H1 (cell line): ENCODE results near the gene SHANK2. TPM values are rescaled to one million over a fixed set of nuclear protein-coding genes. Genes with fewer than 3 reads are reported as not detected.

ENCODE experiments used
- CTCF ChIA-PET: fragments of 300-600 bp; sonication (Branson Sonifier 250); formaldehyde crosslinking; loops from one replicate; lab custom pipeline; 2021; ENCODE audit not compliant: partially characterized antibody; lab: Charles Lee
- POLR2A ChIA-PET: fragments of 300-600 bp; sonication (Branson Sonifier 250); formaldehyde crosslinking; loops from one replicate; lab custom pipeline; 2021; ENCODE audit warnings: inconsistent platforms; ENCODE audit not compliant: partially characterized antibody; lab: Charles Lee
- DNase-seq, 2 experiments: peaks; one replicate each; pipeline versions ENCODE4 v3.0.0 to v3.0.0-alpha.2; 2010 to 2022; ENCODE audit warnings: low spot score in 2 of 2, low read depth in 1 of 2, mixed read lengths in 1 of 2
- FAIRE-seq: peaks from 2 replicates; lab custom pipeline; 2011; peaks lifted over from hg19 to GRCh38; lab: Jason Lieb, UNC
- H2AFZ ChIP-seq: 2 replicates; pipeline ENCODE4 v1.8.1; 2012; ENCODE audit warnings: low read length, inconsistent platforms
- H2AK5ac ChIP-seq: 2 replicates; pipeline ENCODE4 v1.6.1; 2013; ENCODE audit warnings: low read depth, low read length
- H2BK120ac ChIP-seq: replicated peaks from 2 replicates; pipeline ENCODE3; 2013; ENCODE audit warnings: low read depth, low read length, inconsistent platforms
- H2BK12ac ChIP-seq: 2 replicates; pipeline ENCODE4 v1.6.1; 2013; ENCODE audit warnings: low read depth, low read length
- H2BK15ac ChIP-seq: 2 replicates; pipeline ENCODE4 v1.6.1; 2013; ENCODE audit warnings: low read length
- H2BK20ac ChIP-seq: 2 replicates; pipeline ENCODE4 v1.6.1; 2013; ENCODE audit warnings: low read length
- H2BK5ac ChIP-seq: 2 replicates; pipeline ENCODE4 v1.6.1; 2013; ENCODE audit warnings: low read depth, low read length
- H3K14ac ChIP-seq: 2 replicates; pipeline ENCODE4 v1.6.1; 2013; ENCODE audit warnings: inconsistent platforms; ENCODE audit not compliant: insufficient read length
- H3K18ac ChIP-seq: 2 replicates; pipeline ENCODE4 v1.6.1; 2013; ENCODE audit warnings: low read length; ENCODE audit errors: extremely low read depth
- H3K23ac ChIP-seq: 2 replicates; pipeline ENCODE4 v1.6.1; 2013; ENCODE audit warnings: inconsistent platforms; ENCODE audit not compliant: insufficient read length
- H3K23me2 ChIP-seq: 2 replicates; pipeline ENCODE4 v1.6.1; 2013; ENCODE audit warnings: low read depth, low read length
- H3K27ac ChIP-seq: 2 replicates; pipeline ENCODE4 v1.6.1; 2011; ENCODE audit warnings: low read depth, low read length, inconsistent platforms
- H3K27me3 ChIP-seq, 4 experiments: replicated peaks in 1 of 4; 1 replicate in 1 of 4; 2 replicates in 3 of 4; pipeline versions ENCODE4 v1.6.1 to v1.8.1; 2011 to 2013; ENCODE audit warnings: low read length in 3 of 4, mild to moderate bottlenecking in 3 of 4, inconsistent platforms in 2 of 4, mixed read lengths in 2 of 4, moderate library complexity in 1 of 4; ENCODE audit not compliant: control insufficient read depth in 3 of 4, insufficient read depth in 3 of 4; ENCODE audit errors: extremely low read depth in 1 of 4
- H3K36me3 ChIP-seq, 4 experiments: 2 replicates each; pipeline versions ENCODE4 v1.6.1 to v1.8.1; 2011 to 2013; ENCODE audit warnings: mild to moderate bottlenecking in 4 of 4, low read length in 3 of 4, moderate library complexity in 2 of 4, control low read depth in 1 of 4, inconsistent platforms in 1 of 4; ENCODE audit not compliant: insufficient read depth in 4 of 4, control insufficient read depth in 2 of 4
- H3K4ac ChIP-seq: replicated peaks from 2 replicates; pipeline ENCODE3; 2013; ENCODE audit warnings: low read length, low read depth, mixed read lengths, inconsistent platforms; ENCODE audit not compliant: insufficient read length
- H3K4me1 ChIP-seq, 4 experiments: replicated peaks in 1 of 4; 1 replicate in 1 of 4; 2 replicates in 3 of 4; pipeline versions ENCODE4 v1.6.1 to v1.8.1; 2011 to 2013; ENCODE audit warnings: low read length in 3 of 4, inconsistent platforms in 2 of 4, mixed read lengths in 1 of 4; ENCODE audit not compliant: insufficient read depth in 4 of 4, control insufficient read depth in 3 of 4
- H3K4me2 ChIP-seq, 2 experiments: 2 replicates each; pipeline versions ENCODE4 v1.6.1 to v1.8.1; 2011 to 2013; ENCODE audit warnings: low read depth in 2 of 2, low read length in 2 of 2, control low read depth in 1 of 2, inconsistent platforms in 1 of 2, mild to moderate bottlenecking in 1 of 2; ENCODE audit not compliant: insufficient read depth in 1 of 2
- H3K4me3 ChIP-seq, 4 experiments: fragments of 200-600, 300-600 bp in 1 of 4; sonication (generic), shearing (Covaris generic), sonication (Bioruptor Twin) in 1 of 4; 2 replicates each; pipeline versions ENCODE4 v1.5.1 to v1.8.1; 2011 to 2016; ENCODE audit warnings: low read length in 4 of 4, low read depth in 3 of 4, control low read depth in 2 of 4, inconsistent platforms in 2 of 4, mild to moderate bottlenecking in 2 of 4, mixed read lengths in 1 of 4, moderate library complexity in 1 of 4; ENCODE audit not compliant: insufficient read depth in 2 of 4; ENCODE audit errors: extremely low read depth in 1 of 4
- H3K56ac ChIP-seq: replicated peaks from 2 replicates; pipeline ENCODE3; 2013; ENCODE audit warnings: low read depth, mild to moderate bottlenecking, mixed read lengths, low read length, inconsistent platforms; ENCODE audit not compliant: insufficient read length
- H3K79me1 ChIP-seq: 2 replicates; pipeline ENCODE4 v1.6.1; 2013; ENCODE audit warnings: low read depth, low read length, control low read depth
- H3K79me2 ChIP-seq, 2 experiments: 2 replicates each; pipeline versions ENCODE4 v1.6.1 to v1.8.1; 2012 to 2013; ENCODE audit warnings: low read length in 2 of 2, mild to moderate bottlenecking in 2 of 2, inconsistent platforms in 1 of 2; ENCODE audit not compliant: insufficient read depth in 2 of 2, control insufficient read depth in 1 of 2
- H3K9ac ChIP-seq, 4 experiments: replicated peaks in 1 of 4; 1 replicate in 1 of 4; 2 replicates in 3 of 4; pipeline versions ENCODE4 v1.6.1 to v1.8.1; 2011 to 2013; ENCODE audit warnings: low read depth in 3 of 4, low read length in 3 of 4, control low read depth in 2 of 4, mild to moderate bottlenecking in 2 of 4, moderate library complexity in 2 of 4, inconsistent platforms in 1 of 4; ENCODE audit errors: extremely low read depth in 1 of 4
- H3K9me3 ChIP-seq, 2 experiments: 2 replicates each; pipeline versions ENCODE4 v1.6.1 to v1.8.1; 2012 to 2013; ENCODE audit warnings: mild to moderate bottlenecking in 2 of 2, moderate library complexity in 2 of 2, control low read depth in 1 of 2, inconsistent platforms in 1 of 2, low read depth in 1 of 2, low read length in 1 of 2, mixed read lengths in 1 of 2; ENCODE audit not compliant: insufficient read depth in 2 of 2
- H4K20me1 ChIP-seq, 2 experiments: replicated peaks in 1 of 2; 2 replicates each; pipeline versions ENCODE3 to v1.8.1; 2011 to 2013; ENCODE audit warnings: inconsistent platforms in 2 of 2, low read length in 2 of 2, mild to moderate bottlenecking in 1 of 2; ENCODE audit not compliant: insufficient read depth in 2 of 2, control insufficient read depth in 1 of 2
- H4K5ac ChIP-seq: 2 replicates; pipeline ENCODE4 v1.6.1; 2013; ENCODE audit warnings: low read length, low read depth, mixed read lengths, inconsistent platforms; ENCODE audit not compliant: insufficient read length
- H4K8ac ChIP-seq: 2 replicates; pipeline ENCODE4 v1.8.0; 2013; ENCODE audit warnings: mild to moderate bottlenecking, moderate library complexity, low read length, inconsistent platforms; ENCODE audit not compliant: insufficient read depth; ENCODE audit errors: extremely low read depth
- H4K91ac ChIP-seq: replicated peaks from 2 replicates; pipeline ENCODE3; 2013; ENCODE audit warnings: low read length, mixed read lengths, inconsistent platforms; ENCODE audit not compliant: insufficient read length
- ASH2L ChIP-seq: fragments of 200-600, 300-600 bp; sonication (generic); IDR thresholded peaks from one replicate; pipeline ENCODE4 v1.7.1; 2017; ENCODE audit warnings: low read length
- NANOG ChIP-seq: IDR thresholded peaks from 2 replicates; pipeline ENCODE4 v1.6.1; 2011; ENCODE audit warnings: low read length, low read depth, mild to moderate bottlenecking, inconsistent platforms; ENCODE audit not compliant: insufficient read depth, poor library complexity, severe bottlenecking
- SIX5 ChIP-seq: IDR thresholded peaks from 2 replicates; pipeline ENCODE4 v1.6.1; 2011; ENCODE audit warnings: mild to moderate bottlenecking, low read depth, low read length
- TBP ChIP-seq: IDR thresholded peaks from 2 replicates; pipeline ENCODE4 v1.6.1; 2011; ENCODE audit warnings: low read depth, low read length, improper control_type of control experiment
- WGBS, 2 experiments: shearing (Covaris generic) in 1 of 2; methylation state at CpG; one replicate each; pipeline versions ENCODE4 v1.1.6 to v1.1.7; 2013 to 2015; ENCODE audit warnings: low lambda C conversion rate in 2 of 2, mixed read lengths in 2 of 2, inconsistent platforms in 1 of 2, low coverage in 1 of 2, missing lambda C conversion rate in 1 of 2; ENCODE audit not compliant: insufficient replicate concordance in 2 of 2, insufficient coverage in 1 of 2, insufficient read length in 1 of 2; ENCODE audit errors: extremely low coverage in 1 of 2, missing lambda C conversion rate in 1 of 2; 5-methylcytosine and 5-hydroxymethylcytosine counted together
- polyA plus RNA-seq, 7 experiments: library from polyadenylated mRNA; depleted of rRNA in 3 of 7; stranded (reverse) in 5 of 7; unstranded in 2 of 7; fragments of >200 nt in 5 of 7; fragments of 200-250 nt in 2 of 7; gene quantifications; 1 replicate in 5 of 7; 2 replicates in 1 of 7; 4 replicates in 1 of 7; pipeline versions ENCODE4 v1.2.1 to v1.2.3, GENCODE V29; 2011 to 2013; ENCODE audit warnings: missing spikeins in 2 of 7, mixed read lengths in 2 of 7
- total RNA-seq: library from RNA; stranded (reverse); fragmentation: NEBNext Ultra II Directional; extraction: Animal tissue kit (Norgen Biotek cat#: 25700); gene quantifications from 2 replicates; pipeline ENCODE4 v1.2.1, GENCODE V29; 2021

SHANK2 gene
- total and polyA plus RNA-seq, 2 of the 8 experiments (the other 6 are each of a cell fraction or from before 2014, with no cell fraction given), result 10.1 to 54.2 TPM

GRCh38 chr11:71250523-71251150 is 1.7 kb downstream of the SHANK2 start:
- Histone ChIP-seq H2BK120ac (no peak overlapping the region), H2BK15ac (peak overlapping the region; percentile 46; the same call in 1 of the 2 replicates), H4K5ac (no peak overlapping the region)
- 13% methylated on average over 24 of the region's 27 CpGs; no CpG with 5 or more reads in 1 of the 2 experiments for WGBS, 2 experiments
- TF ChIP-seq ASH2L (peak; percentile 18), SIX5 (no peak), TBP (no peak), NANOG (no peak)
- TF ChIP-seq, all 59 proteins: peak for 1
- Histone ChIP-seq H2AFZ (no peak overlapping the region), H3K4ac (peak overlapping the region; percentile 40), H3K56ac (peak overlapping the region; percentile 19), H3K36me3 (no peaks in the 10 kb centered on the region), H3K79me1 (peaks cover 2% of the 10 kb centered on the region; the same call in 1 of the 2 replicates), H3K18ac (peak overlapping the region; percentile 36), H3K14ac (no peak overlapping the region), H4K20me1 (peaks cover 0 to 4% of the 10 kb centered on the region in 2 experiments), H2BK5ac (no peak overlapping the region), H3K9ac (peak overlapping the region in 1 of 4 experiments; percentile 11; a peak in 2 of 7 replicates), H3K79me2 (peaks cover 16 to 35% of the 10 kb centered on the region in 2 experiments), H3K27ac (no peak overlapping the region), H2AK5ac (no peak overlapping the region), H4K8ac (peak overlapping the region; percentile 62; the same call in 1 of the 2 replicates), H2BK20ac (no peak overlapping the region), H4K91ac (peak overlapping the region; percentile 77), H3K27me3 (no peaks in the 10 kb centered on the region; a peak in 1 of 7 replicates), H3K9me3 (no peaks in the 10 kb centered on the region), H3K4me3 (peak overlapping the region; percentile 80 to 95 (median 84)), H3K4me2 (peak overlapping the region; percentile 53 to 85), H3K23ac (no peak overlapping the region), H2BK12ac (peak overlapping the region; percentile 80; the same call in 1 of the 2 replicates), H3K23me2 (peaks cover 24% of the 10 kb centered on the region; the same call in 1 of the 2 replicates), H3K4me1 (peaks cover 22 to 57% (median 49%) of the 10 kb centered on the region in 4 experiments)
- FAIRE-seq (no peak), DNase-seq (no peak)
- ChIA-PET POLR2A (interaction anchor here (0.7 to 3.5 kb wide), 7 partner anchors 9 to 93 kb away, joined by 3 to 23 read pairs (median 3); no protein-coding TSS in a partner anchor), CTCF (interaction anchor here (0.6 to 3.4 kb wide), 9 partner anchors 10 to 1422 kb away, joined by 3 to 20 read pairs (median 3); no protein-coding TSS in a partner anchor)
